Stromal cell of bone marrow (primary cell): ENCODE measurements around the gene TMEM161B.
"Not testable (repeated sequence)": the region's sequence is repeated elsewhere in the genome, so short reads cannot be mapped to it uniquely, and the experiment has no call there.

Experiments used
- DNase-seq: peaks from one replicate; pipeline ENCODE4 v3.0.0-alpha.2; 2012; ENCODE audit warnings: low read depth

TMEM161B gene

DNA sequence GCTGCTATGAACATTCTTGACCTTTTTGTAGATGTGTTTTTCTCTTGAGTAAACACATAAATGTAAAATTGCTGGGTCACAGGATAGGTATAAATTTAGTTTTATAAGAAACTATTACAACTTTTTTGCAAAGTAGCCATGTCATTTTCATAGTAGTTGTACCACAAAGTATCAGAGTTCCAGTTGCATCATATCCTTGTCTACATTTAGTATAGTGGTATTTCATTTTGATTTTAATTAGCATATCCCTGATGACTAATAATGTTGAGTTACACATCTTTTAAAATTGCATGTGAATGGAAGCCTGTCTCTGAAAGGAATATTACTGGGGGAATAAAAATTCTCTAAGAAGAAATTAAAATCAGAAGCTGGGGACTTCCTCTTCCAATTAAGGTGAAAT is 85.4 kb downstream of the TMEM161B start:
- no peak for DNase-seq

DNA sequence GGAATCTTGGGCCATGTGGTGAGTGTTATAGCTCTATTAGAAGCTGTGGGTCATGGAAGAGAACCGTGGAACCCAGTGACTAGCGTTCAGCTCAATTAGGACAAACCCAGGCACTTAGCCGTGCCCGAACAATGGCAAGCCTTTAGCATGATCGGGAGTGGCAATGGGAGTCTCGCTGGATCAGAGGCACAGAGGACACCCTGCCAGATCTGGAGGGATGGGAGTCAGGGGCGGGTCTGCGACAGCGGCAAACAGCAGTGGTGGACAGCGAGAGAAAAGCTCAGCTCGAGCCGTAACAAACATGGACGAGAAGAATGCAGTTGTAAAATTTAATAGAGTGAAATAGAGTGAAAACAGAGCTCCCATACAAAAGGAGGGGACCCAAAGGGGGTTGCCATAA is 91.2 kb downstream of the TMEM161B start:
- not testable (repeated sequence) for DNase-seq

GRCh38 chr5:88172847-88173758 is 95.5 kb downstream of the TMEM161B start:
- DNase-seq = no peak

- no peak for DNase-seq
Observed at GRCh38 chr5:88159591-88159990, 109.1 kb downstream of the TMEM161B start.

DNA sequence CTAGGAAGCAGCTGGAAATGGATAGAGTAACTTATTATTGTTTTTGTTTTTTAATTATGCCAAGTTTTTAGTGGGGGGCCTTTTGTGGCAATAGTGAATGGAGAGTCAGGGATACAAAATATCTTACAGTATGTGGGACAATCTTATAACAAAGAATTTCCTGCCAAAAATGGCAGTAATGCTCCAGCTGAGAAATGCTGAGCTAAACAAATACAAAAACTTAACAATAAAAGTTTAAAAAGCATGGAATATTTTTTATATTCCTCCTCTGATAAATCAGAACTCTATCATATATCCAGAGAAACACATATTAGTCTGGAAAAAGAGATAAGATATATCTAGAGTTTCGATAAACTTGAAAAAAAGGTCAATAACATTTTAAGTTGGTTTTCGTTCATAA is 110.6 kb downstream of the TMEM161B start:
- no peak for DNase-seq

DNA sequence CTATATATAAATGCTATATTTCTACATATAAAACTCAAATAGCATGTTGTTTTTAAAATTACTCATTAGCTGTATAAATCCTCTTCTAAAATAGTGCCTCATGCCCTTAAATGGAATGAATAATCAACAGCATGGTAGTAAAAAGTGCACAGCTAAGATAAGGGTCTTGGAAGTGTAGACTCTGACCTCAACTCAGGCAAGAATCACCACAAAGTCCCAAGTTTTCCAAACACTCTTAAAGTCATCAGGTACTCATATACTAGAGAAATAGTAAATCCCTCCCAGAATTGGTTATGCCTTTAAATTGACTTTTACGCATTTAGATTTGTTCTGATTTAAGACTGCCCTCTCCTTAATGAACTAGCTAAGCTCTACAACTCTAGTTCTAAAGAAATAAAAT is 113.8 kb downstream of the TMEM161B start:
- no peak for DNase-seq

GRCh38 chr5:88150747-88151146 is 117.9 kb downstream of the TMEM161B start:
- DNase-seq = no peak

DNA sequence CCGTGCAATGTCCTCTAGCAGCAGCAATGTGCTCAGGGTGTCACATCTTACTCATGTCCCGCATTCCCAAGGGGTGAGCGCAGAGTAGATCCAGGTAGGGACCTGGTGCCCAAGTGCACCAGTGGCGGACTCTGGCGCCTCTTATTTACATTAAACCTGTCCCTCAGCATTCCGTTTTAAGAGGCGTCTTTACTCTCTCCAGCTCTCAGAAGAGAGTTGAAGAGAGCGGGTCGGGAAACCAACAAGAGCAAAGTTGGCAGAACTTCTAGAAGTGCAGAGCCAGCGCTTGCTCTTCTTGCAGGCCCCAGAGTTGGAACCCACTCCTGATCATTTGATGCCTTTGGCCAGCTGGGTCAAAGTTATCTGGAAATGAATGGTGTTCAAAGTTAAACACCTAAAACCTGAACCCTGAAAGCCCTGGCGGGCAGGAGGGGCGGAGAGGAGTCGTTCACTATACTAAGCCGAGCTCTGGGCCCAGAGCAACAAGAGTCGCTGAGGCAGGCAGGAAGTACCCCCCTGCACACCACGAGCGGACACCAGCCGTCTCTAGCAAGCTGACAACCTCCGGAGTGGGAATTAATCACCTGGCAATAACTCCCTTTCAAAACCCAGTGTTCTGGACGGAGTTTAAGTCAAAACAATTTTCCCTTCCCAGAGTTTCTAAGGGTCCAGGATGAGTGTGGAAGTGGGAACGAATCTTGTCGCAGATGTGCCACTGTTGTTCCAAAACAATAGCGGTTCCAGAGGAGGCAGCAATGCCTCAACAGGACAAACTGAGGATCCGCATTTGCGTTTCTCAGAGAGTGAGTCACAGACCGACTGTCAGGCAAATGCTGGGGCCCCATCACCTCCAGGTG is 122.8 kb downstream of the TMEM161B start:
- no peak for DNase-seq

GRCh38 chr5:88145221-88145610 is 123.4 kb downstream of the TMEM161B start:
- DNase-seq = no peak
